GM21515 (cell line): ENCODE measurements around the gene PSMB3.

Experiments used
- ATAC-seq: cut with Tn5 transposase; IDR thresholded peaks from one replicate; pipeline ENCODE4 v1.9.1; 2021; ENCODE audit not compliant: unreplicated experiment

The PSMB3 gene

DNA sequence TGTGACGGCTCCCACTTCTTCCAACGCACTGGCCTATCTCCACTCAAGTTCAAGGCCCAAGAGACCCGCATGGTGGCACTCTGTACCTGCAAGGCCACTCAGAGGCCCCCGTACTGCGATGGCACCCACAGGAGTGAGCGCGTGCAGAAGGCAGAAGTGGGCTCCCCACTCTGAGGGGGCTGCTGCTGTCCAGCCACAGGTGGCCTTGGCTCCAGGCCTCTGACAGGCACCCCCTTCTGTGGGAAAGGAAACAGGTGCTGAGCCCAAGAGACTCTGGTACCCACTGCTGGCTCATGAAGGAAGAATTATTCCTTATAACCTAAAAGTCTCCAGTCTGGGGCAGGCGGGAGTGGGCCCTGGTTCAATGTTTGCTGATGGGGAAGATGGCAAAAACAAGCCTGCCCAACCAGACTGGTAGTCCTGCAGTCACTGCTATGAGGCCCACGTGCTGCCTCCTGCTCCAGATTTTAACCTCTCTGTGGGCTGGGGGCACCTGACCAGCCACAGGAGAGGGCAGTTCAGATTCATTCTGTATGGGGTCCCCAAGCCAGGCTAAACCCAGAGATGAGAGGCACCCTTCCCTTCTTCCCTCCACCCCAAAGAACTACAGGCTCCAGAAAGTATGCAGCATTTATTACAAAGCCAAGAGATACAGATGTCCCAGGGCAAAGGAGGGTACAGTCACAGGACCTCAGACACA lies 19.1 kb upstream of the PSMB3 start:
- no peak for ATAC-seq

DNA sequence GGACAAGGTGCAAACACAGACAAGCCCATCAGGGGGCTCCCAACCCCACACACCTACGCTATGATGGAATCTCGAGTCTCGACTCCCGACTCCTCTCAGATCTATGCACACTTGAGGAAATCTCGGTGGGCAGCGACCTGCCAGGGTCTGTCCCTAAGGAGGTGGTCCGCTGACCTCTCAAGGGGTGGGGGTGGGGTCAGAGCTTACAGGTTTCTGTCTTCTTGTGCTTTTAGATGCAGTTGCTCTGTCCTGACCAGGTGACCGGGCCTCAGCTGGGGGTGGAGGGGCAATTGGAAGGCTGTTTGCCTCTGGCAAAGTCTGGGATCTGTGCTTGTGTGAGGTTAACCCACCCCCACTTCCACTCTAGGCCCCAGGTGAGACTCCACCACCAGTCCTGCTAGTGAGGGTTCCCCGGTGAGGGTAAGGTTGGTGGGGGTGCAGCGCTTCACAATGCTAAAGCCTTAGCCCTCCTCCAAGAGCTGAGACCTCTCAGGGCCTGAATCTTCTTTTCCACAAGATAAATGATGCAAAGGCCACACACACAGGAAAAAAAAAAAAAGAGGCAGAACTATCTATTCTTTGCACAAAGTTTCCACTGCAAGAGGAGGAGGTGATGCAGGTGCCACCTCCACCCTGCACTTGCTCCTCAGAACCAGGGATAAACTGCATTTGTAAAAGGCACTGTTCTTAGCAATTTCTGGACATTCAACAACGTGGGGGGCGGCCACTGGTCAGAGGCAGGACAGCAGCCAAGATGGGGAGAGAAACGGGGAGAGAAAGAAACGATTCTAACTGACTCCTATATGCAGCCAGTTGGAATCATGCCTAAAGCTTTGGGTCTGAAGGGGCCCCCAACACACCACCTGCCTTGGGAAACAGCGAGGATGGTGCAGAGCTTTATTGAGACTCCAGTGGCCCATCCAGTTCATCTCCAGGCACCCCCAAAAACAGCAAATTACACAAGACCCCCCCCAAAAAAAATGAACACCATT lies 18.3 kb upstream of the PSMB3 start:
- no peak for ATAC-seq

DNA sequence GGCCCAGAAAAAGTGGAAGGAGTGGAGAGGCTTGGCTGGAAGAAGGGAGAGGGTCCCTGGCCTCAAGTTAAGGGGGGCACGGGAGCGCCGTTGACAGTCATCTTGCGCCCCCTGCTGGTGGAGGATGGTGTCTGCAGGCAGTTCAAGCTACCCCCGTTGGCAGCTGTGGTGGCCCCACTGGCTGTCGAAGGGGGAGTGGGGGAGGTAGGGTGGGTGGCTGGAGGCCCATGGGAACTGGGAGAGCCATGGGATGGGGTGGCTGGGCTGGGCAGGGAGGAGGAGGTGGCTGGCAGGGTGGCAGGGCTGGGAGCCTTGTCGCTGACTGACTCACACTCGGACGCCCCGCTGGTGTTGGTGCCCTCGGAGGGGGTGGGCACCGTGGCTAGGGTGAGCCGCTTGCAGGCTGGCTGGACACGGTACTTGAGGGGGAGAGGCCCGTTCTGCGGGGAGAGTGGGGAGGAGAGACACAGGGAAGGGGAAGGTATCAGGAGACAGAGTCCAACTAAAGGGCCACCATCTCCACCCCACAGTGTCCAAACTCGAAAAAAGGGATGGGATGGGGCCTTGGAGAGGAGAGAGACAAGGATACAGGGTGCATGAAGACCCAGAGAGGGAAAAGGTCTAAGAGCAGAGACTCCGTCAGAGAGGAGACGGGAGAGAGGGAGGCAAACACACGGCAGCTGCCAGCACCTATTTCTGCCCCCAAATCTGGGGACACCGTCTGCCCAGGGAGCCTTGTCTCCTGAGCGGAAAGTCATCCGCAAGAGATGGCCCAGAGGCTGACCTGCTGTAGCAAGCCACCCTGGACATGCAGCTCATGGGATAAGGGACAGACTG lies 17.2 kb upstream of the PSMB3 start:
- no peak for ATAC-seq

DNA sequence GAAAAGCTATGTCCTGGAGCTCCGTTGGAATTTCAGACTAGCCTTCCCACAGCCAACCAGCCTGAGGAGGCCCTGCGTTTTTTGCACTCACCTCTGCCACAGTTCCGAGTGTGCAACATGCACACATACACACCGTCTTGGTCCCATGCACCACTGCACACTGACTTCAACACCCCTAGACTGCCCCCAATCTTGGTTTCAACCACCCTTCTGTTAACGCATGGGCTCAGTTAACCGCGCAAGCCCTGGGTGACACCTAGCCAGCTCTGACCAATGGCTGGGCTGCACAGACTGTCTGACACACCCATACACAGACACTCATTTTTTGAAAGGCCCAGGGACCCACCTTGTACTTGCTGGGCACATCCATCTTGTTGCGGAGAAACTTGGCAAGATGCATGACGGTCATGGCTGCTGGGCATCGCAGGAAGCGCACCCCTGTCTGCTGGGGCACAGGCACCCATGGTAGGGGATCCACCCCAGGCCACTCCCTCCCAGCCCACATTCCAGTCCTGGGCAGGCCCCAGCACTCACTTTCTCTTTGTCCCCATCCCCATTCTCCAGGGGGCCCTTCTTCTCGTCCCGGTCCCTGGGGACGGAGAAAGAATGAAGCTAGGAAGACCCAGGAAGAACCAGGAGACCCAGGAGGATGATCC lies 14.4 kb upstream of the PSMB3 start:
- no peak for ATAC-seq

DNA sequence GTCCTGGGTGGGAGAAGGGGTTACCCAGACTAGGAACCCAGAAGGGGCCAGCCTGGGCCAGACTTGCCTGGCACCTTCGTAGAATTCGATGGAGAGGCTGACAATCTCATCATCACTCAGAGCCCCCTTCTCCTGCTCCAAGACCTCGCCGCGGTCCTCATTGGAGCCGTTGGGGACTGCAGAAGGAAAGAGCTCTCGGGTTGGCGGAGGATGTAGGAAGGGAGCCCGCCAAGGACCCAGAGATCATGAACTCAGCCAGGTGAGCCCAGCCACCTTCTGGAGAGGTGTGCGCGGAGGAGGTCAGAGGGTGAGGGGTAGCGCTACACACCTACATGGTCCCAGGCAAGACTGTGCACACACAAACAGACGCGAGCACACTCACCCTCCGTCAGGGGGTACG lies 13.9 kb upstream of the PSMB3 start:
- no peak for ATAC-seq

DNA sequence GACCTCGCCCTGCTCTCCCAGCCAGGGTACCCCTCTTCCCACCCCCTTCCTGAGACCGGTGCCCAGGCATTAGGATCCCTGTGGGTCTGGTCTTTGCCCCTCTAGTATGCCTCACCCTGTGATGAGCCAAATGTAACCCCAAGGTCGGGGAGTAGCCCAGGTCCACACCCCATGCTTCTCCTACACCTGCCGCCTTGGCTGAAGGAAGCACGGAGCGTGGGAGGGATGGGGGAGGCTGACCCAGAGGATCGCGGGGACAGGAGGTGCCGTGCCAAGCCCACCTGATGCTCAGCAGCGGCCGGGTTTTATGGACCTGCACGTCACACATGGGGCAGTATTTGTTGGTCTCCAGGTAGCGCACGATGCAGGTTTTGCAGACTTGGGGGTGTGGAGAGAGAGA lies 13.2 kb upstream of the PSMB3 start:
- no peak for ATAC-seq

DNA sequence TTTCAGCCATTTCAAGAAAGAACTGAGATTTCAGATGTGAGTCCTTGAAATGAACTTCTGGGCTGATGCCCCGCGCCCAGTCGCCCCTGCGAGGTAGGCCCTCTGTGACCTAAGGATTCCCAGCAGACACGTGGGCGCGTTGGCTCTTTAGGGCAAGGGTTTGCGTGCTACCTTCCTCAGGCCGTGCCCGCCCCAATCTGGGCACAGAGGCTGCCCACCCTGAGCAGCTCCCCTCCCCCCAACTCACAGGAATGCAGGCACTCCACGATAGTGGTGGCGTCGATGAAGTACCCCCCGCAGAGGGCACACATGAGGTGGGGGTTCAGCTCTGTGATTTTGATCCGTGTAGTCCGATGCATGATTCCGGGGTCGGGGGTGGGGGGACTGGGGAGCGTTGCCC lies 12.5 kb upstream of the PSMB3 start:
- no peak for ATAC-seq

DNA sequence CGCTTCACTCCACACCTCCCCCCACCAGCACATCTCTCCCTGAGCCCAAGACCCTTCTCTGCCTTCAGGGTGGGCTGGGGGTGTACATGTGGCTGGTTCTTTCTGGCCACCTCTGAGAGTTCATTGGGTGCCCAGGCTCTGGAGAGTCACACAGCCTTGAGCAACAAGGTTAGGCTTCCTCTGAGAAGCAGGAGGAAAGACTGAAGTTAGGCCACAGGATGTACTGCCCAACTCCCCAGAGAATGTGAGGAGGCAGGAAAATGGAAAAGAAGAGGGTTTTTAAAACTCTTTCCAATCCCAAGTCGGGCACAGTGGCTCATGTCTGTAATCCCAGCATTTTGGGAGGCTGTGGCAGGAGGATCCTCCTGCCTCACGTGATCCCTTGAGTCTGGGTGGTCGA lies 11.7 kb upstream of the PSMB3 start:
- ATAC-seq = no peak

DNA sequence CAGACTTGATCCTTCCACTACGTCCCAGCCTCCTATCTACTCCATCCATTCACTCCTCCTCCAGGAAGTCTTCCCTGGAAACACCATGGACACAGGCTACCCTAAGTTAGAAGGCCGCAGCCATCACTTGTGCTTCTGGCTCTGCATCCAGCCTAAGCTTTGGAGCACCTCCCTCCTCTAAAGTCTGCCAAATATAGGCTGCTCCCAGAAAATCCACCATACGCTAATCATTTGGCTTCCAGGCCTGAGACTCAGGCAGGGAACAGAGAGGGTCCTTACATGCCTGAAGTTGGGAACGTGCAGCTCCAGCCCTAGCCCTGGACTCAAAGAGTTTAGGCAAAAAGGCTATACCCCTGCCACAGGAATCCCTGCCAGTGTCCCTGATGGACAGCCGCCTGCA lies 11.1 kb upstream of the PSMB3 start:
- ATAC-seq = no peak

DNA sequence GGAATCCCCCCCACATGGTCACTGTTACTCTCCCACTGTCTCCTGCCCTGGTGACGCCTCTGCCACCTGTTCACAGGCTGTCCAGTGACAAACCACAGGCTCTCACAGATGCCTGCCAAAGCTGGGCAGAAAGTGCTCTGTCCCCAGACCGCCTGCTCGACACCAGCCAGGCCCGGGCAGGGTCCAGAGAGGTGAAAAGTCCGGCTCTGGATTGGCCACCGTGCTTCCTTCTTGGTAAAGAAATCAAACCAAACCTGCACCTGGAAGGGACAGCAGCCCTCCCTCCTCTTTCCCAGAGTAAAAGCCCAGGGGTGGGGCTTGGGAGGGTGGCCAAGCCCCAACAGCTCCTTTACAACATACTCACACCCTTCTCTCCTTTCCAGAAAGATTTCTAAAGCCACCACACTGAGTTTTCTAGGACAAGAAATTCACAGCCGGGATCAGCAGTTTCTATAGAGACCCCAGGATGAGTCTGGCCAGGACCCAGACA lies 10.6 kb upstream of the PSMB3 start:
- no peak for ATAC-seq

DNA sequence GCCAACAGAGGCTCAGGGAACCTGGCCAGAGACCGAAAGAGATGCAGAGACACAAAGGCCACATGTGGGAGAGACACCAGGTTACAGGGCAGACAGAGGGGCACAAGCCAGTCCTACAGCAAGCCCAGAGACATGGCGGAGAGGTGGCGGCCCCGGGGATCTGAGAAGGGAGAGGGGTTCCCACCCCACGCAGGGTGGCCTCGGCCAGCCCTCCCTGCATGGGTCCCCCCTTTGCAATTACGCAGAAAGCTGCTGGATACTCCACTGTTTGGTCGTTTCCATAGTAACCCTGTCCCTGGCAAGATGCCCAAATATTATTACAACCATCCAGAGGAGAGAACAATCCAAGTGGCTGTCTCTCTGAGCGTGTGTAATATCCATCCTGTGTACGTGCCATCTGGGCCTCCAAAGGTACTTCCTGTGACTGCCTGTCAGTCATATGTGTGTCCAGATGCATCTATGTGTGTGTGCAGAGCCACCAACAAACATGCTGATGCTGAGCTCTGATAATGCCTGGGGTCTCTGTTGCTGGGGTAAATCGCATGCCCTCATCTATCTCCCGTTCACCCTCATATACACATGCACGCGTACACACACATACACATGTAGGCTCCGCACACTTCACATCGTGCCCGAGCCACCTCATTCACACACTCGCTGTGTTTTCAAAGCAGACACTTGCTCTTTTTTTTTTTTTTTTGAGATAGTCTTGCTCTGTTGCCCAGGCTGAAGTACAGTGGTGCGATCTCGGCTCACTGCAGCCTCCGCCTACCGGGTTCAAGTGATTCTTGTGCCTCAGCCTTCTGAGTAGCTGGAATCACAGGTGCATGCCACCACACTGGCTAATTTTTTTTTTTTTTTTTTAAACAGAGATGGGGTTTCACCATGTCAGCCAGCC lies 9.9 kb upstream of the PSMB3 start:
- ATAC-seq = no peak

DNA sequence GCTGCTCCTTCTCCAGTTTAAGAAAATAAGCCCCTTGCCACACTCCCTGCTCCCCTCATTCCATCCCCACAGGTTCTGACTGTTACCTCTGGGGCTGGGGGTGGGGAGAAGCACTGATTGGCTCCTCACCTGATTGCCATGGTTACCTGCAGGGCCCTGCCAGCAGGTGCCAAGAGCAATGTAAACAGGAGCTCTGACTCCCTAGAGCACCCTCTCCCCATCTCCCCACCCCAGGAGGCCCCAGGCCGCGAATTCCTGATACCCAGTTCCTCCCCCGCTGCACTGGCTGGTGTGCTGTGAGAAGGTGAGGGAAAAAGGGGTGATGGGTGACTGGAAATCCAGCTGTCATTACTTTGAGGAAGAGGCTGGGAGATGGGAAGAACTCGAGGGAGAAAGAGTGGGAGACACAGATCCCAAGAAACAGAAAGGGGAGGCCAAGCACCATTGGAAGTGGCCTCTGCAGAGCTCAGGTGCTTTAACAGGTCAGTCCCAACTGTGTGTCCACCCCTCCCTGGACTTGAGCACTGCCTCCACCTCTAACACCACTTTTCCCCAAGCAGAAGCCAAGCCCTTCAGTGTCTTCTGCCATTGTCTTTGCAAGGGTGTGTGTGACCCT lies 8.9 kb upstream of the PSMB3 start:
- no peak for ATAC-seq

DNA sequence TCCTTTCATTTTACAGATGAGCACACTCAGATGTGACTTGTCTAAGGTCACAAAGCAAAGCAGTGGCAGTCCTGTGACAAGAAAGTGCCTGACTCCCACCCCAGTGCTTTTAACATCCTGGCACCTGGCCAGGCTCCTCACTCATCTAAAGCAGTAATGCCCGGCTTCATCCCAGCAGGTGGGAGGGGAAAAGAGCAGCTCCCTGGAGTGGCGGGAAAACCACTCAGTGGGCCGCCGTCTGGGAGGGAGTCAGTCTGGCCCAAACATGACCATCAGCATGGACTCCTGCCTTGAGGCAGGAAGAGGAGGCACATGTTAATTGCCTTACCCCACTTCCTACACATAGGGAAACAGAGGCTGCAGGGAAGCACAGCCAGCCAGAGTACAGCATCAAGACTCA lies 7.0 kb upstream of the PSMB3 start:
- ATAC-seq = no peak

DNA sequence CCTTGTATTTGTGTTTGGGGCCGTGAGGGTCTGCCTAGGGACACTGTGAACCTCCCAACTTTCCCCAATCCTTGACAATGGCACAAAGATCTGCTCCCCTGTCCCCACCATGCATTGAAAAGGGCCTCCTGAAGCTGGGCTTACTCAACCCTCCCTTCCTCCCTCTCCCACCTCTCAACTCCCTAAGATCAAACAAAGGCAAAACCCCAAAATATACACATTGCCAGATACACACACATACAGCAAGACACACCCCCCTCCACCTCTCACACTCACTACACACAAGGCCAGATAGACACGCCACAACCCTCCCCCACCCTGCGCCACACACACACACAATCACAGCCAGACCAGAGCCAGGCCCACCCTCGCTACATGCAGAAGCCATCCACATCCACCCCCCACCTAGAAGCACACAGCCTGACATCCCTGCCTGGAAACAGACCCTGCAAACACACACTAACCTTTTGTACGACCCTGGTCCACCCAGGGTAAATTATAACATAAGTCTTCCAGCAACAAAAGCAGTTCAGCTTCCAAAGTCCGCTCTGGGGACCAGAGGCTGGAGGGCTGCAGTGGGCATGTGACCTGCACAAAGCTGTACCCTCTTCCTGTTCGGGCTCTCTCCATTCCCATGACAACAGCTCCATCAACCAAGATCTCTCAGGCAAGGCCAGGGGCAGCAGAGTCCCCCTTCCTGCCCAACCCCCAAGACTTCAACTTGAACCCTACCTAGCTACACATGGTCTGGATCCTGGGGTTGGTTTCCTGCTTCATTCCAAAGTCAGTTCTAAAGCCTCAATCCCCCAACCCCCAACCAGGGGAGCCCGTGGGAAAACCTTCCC lies 6.3 kb upstream of the PSMB3 start:
- ATAC-seq = no peak

DNA sequence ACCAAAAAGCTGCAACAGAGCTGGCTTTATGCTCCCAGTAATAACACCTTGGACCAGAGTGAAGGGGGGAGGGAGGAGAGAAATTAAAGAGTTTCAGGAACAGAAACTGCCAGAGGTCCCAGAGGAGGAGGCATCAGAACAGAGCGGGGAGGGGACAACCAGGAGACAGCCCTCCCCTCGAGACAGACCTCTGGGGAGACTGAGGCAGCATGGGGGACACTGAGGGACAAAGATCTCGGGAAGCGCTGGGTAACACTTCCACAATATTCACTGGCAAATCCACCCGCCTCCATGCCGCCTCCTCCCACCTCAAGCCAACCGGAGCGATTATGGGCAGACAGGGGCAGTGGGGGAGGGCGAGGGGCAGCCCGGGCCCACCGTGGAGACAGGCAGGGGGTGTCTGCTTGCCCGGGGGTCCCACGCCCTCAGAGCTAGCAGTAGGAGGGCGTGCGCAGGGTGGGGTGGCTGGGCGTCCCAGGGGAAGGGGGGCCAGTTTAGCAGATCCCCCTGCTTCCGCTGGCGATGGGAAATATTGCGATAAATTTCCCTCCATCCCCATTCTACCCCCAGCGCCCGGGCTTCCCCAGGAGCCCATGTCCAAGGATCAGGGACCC lies 5.6 kb upstream of the PSMB3 start:
- no peak for ATAC-seq

DNA sequence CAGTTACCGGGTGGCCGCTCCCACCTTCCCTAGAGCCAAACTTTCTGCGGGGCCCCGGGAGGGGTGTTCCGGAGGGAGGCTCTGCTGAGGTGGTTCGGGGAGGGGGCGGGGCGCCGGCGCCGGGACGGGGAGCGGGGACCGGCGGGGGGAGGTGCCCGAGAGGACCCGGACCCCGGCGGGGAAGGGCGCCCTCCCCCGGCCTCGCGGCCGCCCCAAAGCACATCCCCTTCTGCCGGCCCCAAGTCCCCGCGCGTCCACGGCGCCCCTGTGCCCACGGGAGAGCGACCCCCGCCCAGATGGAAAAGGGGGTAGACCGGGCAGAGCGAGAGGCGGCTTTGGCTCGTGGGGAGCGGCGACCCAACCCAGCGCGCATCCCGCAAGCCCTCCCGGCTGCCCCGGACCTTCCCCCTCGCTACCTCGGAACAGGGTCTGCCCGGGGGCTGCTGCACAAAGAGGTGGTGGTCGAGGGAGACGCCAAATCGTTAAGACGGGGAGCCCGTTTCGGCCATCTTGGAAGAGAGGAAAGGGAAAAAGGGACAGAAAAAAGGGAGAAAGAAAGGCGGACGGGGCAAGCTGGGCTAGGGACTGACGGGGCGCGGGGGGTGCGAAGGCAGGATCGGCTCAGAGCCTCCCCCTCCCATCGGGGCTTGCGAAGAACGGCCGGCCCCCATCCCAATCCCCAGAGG lies 4.9 kb upstream of the PSMB3 start:
- ATAC-seq = no peak

DNA sequence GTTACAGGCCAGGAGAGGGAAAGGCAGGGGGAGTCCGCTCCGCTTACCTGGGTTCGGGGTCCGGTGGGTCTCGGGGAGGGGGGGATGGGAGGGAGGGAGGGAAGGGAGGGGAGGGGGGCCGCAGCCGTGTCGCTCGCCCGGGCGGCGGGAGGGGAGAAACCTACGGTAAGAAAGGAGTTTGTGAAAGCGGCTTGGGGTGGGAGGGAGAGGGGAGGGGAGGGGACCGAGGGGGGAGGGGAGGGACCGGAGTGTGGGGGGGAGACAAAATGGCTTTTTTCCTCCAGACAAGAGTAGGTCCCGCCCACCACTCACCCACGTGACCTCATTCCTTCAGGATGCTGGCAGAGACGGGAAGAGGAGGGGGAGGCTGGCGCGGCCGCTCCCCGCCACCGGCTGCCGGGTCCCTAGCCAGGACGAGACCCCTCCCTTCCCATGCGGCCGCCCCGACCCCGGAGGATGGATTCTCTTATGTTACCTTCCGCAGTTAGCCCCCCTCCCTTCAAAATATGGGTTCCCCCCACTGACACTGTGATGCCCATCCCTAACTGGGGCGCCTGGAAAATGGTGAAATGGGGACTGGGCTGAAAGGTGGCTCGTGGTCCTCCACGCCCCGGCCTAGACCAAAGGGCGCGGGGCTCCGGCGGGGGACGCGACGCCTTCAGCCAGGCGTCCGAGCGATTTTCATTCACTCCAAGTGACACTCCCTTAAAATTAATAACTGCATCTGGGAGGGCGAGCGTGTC lies 4.2 kb upstream of the PSMB3 start, which contains the start of gene PCGF2:
PCGF2 (minus strand) TSS at position 188 of the 743 bp plus-strand sequence. CDS start 7,934 bp downstream, outside the sequence.
- no peak for ATAC-seq
